PC-9 (cell line): ENCODE results near the gene TAS1R1. TPM values are rescaled to one million over a fixed set of nuclear protein-coding genes. Genes with fewer than 3 reads are reported as not detected.

Experiments
- BruUV-seq: library from RNA; stranded (reverse); fragments of 400-500 nt; replicated peaks from 2 replicates; lab custom pipeline; 2021; lab: Mats Ljungman, UMichigan
- CTCF ChIA-PET: fragments of 300-600 bp; sonication (Branson Sonifier 250); formaldehyde crosslinking; loops from one replicate; lab custom pipeline; 2022; ENCODE audit warnings: antibody characterized with exemption; lab: Charles Lee
- POLR2A ChIA-PET: fragments of 300-600 bp; sonication (Branson Sonifier 250); formaldehyde crosslinking; loops from one replicate; lab custom pipeline; 2022; ENCODE audit warnings: antibody characterized with exemption; ENCODE audit not compliant: unreplicated experiment; lab: Charles Lee
- DNase-seq, 2 experiments: peaks; one replicate each; pipeline versions ENCODE4 v3.0.0 to v3.0.0-alpha.2; 2015 to 2022; ENCODE audit warnings: mixed read lengths in 1 of 2
- H2AFZ ChIP-seq: fragments of 200-600 bp; sonication (generic); 2 replicates; pipeline ENCODE4 v1.8.1; 2017; ENCODE audit warnings: antibody characterized with exemption
- H3F3A ChIP-seq: fragments of 200-600 bp; sonication (generic); 2 replicates; pipeline ENCODE4 v1.8.1; 2017; ENCODE audit warnings: antibody characterized with exemption, mild to moderate bottlenecking, low read depth; ENCODE audit not compliant: insufficient read depth
- H3K27ac ChIP-seq: fragments of 200-600 bp; sonication (generic); 2 replicates; pipeline ENCODE4 v1.6.1; 2016; ENCODE audit warnings: mixed run types
- H3K27me3 ChIP-seq: fragments of 200-600 bp; sonication (generic); 2 replicates; pipeline ENCODE4 v1.6.1; 2016; ENCODE audit warnings: low read depth, mixed run types; ENCODE audit not compliant: insufficient read depth
- H3K36me3 ChIP-seq: fragments of 200-600 bp; sonication (generic); 2 replicates; pipeline ENCODE4 v1.6.1; 2016; ENCODE audit warnings: low read depth, mixed run types
- H3K4me1 ChIP-seq: fragments of 200-600 bp; sonication (generic); replicated peaks from 2 replicates; pipeline ENCODE4 v1.6.1; 2016; ENCODE audit warnings: mixed run types; ENCODE audit not compliant: insufficient read depth
- H3K4me2 ChIP-seq: fragments of 200-600 bp; sonication (generic); 2 replicates; pipeline ENCODE4 v1.6.1; 2017; ENCODE audit warnings: mixed run types
- H3K4me3 ChIP-seq: fragments of 200-600 bp; sonication (generic); 2 replicates; pipeline ENCODE4 v1.6.1; 2016; ENCODE audit warnings: mixed run types
- H3K79me2 ChIP-seq: fragments of 200-600 bp; sonication (generic); 2 replicates; pipeline ENCODE4 v1.6.1; 2017; ENCODE audit warnings: low read depth, mixed run types
- H3K9me2 ChIP-seq: fragments of 200-600 bp; sonication (generic); 2 replicates; pipeline ENCODE4 v1.8.1; 2017; ENCODE audit warnings: mild to moderate bottlenecking; ENCODE audit not compliant: insufficient read depth
- H3K9me3 ChIP-seq: fragments of 200-600 bp; sonication (generic); 2 replicates; pipeline ENCODE4 v1.8.1; 2016; ENCODE audit warnings: low read depth; ENCODE audit not compliant: insufficient read depth
- H4K20me1 ChIP-seq: fragments of 200-600 bp; sonication (generic); 2 replicates; pipeline ENCODE4 v1.8.1; 2017; ENCODE audit not compliant: insufficient read depth
- EZH2 ChIP-seq: fragments of 200-600 bp; sonication (generic); IDR thresholded peaks from 2 replicates; pipeline ENCODE4 v1.8.0; 2017; ENCODE audit warnings: antibody characterized with exemption, low read depth
- intact Hi-C: fragments of 100-400 bp; cut with micrococcal nuclease; formaldehyde crosslinking; loops from one replicate; pipeline ENCODE4 v1.10.0; 2022; ENCODE audit not compliant: unreplicated experiment
- total RNA-seq: library from RNA; stranded (reverse); gene quantifications from 2 replicates; pipeline ENCODE4 v1.2.3, GENCODE V29; 2021
- TF ChIP-seq, protein P1 (sequence below): fragments of 200-600 bp; sonication (generic); conservative IDR thresholded peaks from 2 replicates; pipeline ENCODE4 v1.6.1; 2017; ENCODE audit warnings: mixed run types, antibody characterized with exemption, mild to moderate bottlenecking, moderate library complexity

TAS1R1 gene
- total RNA-seq, 1 experiment from 2014 or later, result not detected

DNA sequence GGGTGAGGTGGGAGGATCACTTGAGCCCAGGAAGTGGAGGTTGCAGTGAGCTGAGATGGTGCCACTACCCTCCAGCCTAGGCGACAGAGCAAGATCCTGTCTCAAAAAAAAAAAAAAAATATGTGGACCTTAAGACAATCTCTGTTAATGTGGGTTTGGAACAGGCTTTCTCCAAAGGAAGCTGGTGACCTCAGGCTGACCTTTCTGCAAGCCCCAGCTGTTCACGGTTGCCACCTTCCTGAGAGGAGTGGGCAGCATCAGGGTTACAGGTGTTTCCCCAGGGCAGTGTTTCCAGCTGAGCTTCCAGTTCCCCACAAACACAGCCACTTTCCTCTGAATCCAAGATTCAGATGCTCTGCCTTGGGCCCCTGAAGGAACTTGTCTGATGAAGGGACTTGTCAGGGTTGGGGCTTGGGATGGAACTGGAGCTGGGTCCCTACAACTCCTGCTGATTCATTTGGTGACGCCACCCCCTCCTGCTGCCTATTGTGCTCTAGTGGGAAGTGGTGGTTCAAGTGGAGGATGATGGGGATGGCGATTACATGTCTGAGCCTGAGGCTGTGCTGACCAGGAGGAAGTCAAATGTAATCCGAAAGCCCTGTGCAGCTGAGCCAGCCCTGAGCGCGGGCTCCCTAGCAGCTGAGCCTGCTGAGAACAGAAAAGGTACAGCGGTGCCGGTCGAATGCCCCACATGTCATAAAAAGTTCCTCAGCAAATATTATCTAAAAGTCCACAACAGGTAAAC is 26.6 kb downstream of the TAS1R1 start:
- Histone ChIP-seq H3K9me3 (no peaks in the 10 kb centered on the region), H3F3A (no peaks in the 10 kb centered on the region), H3K79me2 (peaks cover 11% of the 10 kb centered on the region), H3K4me3 (no peak overlapping the region), H3K4me1 (peaks cover 8% of the 10 kb centered on the region), H3K27ac (no peak overlapping the region), H2AFZ (no peak overlapping the region), H3K4me2 (no peak overlapping the region), H3K36me3 (no peaks in the 10 kb centered on the region), H3K9me2 (no peaks in the 10 kb centered on the region), H3K27me3 (no peaks in the 10 kb centered on the region), H4K20me1 (no peaks in the 10 kb centered on the region)
- DNase-seq, result no peak
- no TSS peak for BruUV-seq
- CTCF ChIA-PET, result interaction anchor here (0.5 to 0.7 kb wide), 2 partner anchors 22 to 64 kb away, joined by 4 to 11 read pairs; no protein-coding TSS in a partner anchor
- intact Hi-C loops, result no loop called here
- TF ChIP-seq, protein P1, sequence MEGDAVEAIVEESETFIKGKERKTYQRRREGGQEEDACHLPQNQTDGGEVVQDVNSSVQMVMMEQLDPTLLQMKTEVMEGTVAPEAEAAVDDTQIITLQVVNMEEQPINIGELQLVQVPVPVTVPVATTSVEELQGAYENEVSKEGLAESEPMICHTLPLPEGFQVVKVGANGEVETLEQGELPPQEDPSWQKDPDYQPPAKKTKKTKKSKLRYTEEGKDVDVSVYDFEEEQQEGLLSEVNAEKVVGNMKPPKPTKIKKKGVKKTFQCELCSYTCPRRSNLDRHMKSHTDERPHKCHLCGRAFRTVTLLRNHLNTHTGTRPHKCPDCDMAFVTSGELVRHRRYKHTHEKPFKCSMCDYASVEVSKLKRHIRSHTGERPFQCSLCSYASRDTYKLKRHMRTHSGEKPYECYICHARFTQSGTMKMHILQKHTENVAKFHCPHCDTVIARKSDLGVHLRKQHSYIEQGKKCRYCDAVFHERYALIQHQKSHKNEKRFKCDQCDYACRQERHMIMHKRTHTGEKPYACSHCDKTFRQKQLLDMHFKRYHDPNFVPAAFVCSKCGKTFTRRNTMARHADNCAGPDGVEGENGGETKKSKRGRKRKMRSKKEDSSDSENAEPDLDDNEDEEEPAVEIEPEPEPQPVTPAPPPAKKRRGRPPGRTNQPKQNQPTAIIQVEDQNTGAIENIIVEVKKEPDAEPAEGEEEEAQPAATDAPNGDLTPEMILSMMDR, result no peak
- TF ChIP-seq EZH2, result no peak
- POLR2A ChIA-PET, result no interaction called here

DNA sequence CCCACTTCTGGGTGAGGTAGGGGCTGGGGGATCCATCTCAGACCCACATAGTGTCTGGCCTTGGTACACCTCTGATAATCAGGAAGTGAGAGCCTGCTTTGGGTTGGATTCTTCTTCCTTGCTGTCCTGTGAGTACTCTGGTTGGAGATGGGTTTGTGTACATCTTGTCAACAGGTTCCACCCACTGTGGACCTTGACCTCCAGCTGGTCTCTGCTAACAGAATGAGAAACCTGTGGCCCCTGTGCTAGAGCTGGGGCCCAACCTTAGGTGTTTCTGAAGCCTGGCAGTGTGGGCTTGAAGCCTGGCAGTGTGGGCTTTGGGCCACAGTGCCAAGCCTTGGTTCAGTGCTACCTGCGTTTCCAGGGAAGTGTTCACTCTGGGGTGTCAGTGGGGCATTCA is 27.3 kb downstream of the TAS1R1 start:
- CTCF ChIA-PET, result no interaction called here
- intact Hi-C loops, result no loop called here
- Histone ChIP-seq H4K20me1 (no peaks in the 10 kb centered on the region), H3F3A (no peaks in the 10 kb centered on the region), H3K4me3 (no peak overlapping the region), H3K9me3 (no peaks in the 10 kb centered on the region), H3K27me3 (no peaks in the 10 kb centered on the region), H3K36me3 (no peaks in the 10 kb centered on the region), H3K79me2 (peaks cover 11% of the 10 kb centered on the region), H3K9me2 (no peaks in the 10 kb centered on the region), H3K27ac (no peak overlapping the region), H3K4me1 (peaks cover 8% of the 10 kb centered on the region), H3K4me2 (no peak overlapping the region), H2AFZ (no peak overlapping the region)
- BruUV-seq, result no TSS peak
- TF ChIP-seq, protein P1, result no peak
- TF ChIP-seq EZH2, result no peak
- POLR2A ChIA-PET, result no interaction called here
- DNase-seq, result no peak

DNA sequence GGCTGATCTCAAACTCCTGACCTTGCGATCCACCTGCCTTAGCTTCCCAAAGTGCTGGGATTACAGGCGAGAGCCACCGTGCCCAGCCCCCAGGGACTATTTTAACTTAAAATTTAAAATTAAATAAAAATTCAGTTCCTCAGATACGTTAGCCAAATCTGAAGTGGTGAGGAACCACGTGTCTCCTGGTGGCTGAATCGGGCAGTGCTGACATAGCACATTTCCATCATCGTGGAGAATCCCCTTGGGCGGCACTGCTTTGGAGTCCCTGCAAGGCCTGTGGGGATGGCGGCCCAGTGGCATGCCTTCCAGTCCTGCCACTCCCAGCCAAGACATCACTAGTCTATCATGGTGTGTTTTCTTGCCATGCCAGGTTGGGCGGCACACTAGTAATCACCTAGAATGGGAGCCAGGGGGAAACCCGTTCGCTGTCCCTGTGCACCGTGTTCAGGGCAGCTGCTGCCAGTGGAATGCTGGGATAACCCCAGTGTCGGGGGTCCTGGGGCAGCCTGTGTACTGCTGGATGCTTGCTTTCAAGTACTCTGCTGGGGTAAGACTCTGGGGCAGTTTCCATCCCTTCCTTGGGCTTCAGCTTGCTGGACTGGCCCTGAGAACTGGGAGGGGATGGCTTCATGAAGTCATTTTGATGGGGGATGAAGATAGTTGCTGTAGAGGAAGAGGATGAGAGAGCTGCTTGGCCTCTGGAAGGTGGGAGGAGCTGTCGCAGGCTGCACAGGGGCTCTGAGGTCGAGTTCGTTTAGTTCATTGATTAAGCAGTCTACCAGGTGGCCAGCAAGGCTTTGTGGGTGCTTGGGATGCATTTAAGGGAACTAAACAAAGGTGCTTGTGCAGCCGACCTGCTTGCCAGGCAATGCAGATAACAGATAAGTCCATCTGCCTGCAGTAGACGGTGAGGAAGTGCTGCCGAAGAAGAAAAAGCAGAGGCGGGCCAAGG is 29.3 kb downstream of the TAS1R1 start:
- H3K9me3 ChIP-seq, result no peaks in the 10 kb centered on the region
- ChIA-PET POLR2A (no interaction called here), CTCF (interaction anchor here (0.6 kb wide), 1 partner anchor 16 kb away, joined by 3 read pairs; no protein-coding TSS in a partner anchor)
- H3K27me3 ChIP-seq, result no peaks in the 10 kb centered on the region
- BruUV-seq, result no TSS peak
- TF ChIP-seq EZH2, result no peak
- no peaks in the 10 kb centered on the region for H3K9me2 ChIP-seq
- H4K20me1 ChIP-seq, result no peaks in the 10 kb centered on the region
- no peaks in the 10 kb centered on the region for H3F3A ChIP-seq
- no peak overlapping the region for H3K27ac ChIP-seq
- intact Hi-C loops, result no loop called here
- H3K4me3 ChIP-seq, result no peak overlapping the region
- peaks cover 11% of the 10 kb centered on the region for H3K79me2 ChIP-seq
- H3K36me3 ChIP-seq, result no peaks in the 10 kb centered on the region
- peaks cover 8% of the 10 kb centered on the region for H3K4me1 ChIP-seq
- H3K4me2 ChIP-seq, result no peak overlapping the region
- no peak for DNase-seq
- H2AFZ ChIP-seq, result no peak overlapping the region
